Glutamatergic neuron (in vitro differentiated cells): ENCODE data around the gene UBTD2. TPM values are rescaled to one million over a fixed set of nuclear protein-coding genes. Genes with fewer than 3 reads are reported as not detected.

Experiments
- DNase-seq: peaks from one replicate; pipeline ENCODE4 v3.0.0; 2022
- H3K27ac Mint-ChIP-seq: one replicate; pipeline ENCODE4 v1.8.0; 2020; ENCODE audit warnings: mild to moderate bottlenecking, mixed read lengths, inconsistent platforms; ENCODE audit not compliant: unreplicated experiment
- H3K27me3 Mint-ChIP-seq: one replicate; pipeline ENCODE4 v1.8.0; 2020; ENCODE audit warnings: mild to moderate bottlenecking, moderate library complexity, mixed read lengths, inconsistent platforms; ENCODE audit not compliant: unreplicated experiment
- H3K36me3 Mint-ChIP-seq: one replicate; pipeline ENCODE4 v1.8.0; 2020; ENCODE audit warnings: mild to moderate bottlenecking, mixed read lengths, inconsistent platforms; ENCODE audit not compliant: unreplicated experiment
- H3K4me1 Mint-ChIP-seq: one replicate; pipeline ENCODE4 v1.8.0; 2020; ENCODE audit warnings: mild to moderate bottlenecking, low read depth, mixed read lengths, inconsistent platforms; ENCODE audit not compliant: unreplicated experiment
- H3K4me3 Mint-ChIP-seq: one replicate; pipeline ENCODE4 v1.8.0; 2020; ENCODE audit warnings: mild to moderate bottlenecking, mixed read lengths, inconsistent platforms; ENCODE audit not compliant: unreplicated experiment
- H3K9me3 Mint-ChIP-seq: one replicate; pipeline ENCODE4 v1.8.0; 2020; ENCODE audit warnings: mild to moderate bottlenecking, moderate library complexity, mixed read lengths, inconsistent platforms; ENCODE audit not compliant: unreplicated experiment
- total RNA-seq: library from RNA; stranded (reverse); fragmentation: NEBNext Ultra II Directional; extraction: Animal tissue kit (Norgen Biotek cat#: 25700); gene quantifications from one replicate; pipeline ENCODE4 v1.2.1, GENCODE V29; 2021; ENCODE audit not compliant: unreplicated experiment
- TF ChIP-seq, protein P1 (sequence below): fragments of 200-600 bp; sonication (generic); IDR thresholded peaks from one replicate; pipeline ENCODE4 v1.5.0; 2021; ENCODE audit not compliant: partially characterized antibody, unreplicated experiment

The UBTD2 gene
- total RNA-seq, 1 donor from 2014 or later, result 68.1 TPM

DNA sequence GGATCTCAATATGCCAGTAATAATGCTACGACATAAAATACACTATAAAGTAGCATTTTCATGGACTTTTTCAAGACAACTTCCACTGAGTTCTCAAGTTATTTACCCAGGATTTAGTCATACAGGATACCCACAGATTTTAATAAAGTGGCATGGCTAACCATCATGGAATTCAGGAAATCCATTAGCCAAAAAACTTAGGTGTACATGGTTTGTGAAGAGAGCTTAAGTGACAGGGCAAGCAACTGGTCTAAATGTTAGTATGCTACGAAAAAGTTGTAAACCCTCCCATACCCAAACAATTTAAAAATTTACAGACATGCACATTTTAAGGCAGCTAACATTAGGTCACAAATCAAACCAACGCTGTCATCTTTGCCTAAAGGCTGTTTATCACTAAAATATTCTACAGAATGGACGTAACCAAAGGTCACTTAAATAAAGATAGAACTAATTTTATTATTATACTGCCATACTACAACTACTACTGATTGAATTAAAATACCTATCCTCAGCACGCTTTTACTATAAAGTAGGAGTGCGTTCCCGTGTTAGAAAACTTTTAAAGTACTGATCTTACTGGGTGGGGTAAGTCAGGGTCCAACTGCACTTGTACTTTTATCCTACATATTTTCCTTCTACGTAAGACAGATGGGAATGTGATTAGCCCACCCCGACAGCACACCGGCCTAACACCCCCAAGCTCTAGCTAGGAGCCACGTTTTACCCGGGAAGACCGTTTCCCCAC is 1.1 kb downstream of the UBTD2 start:
- TF ChIP-seq, protein P1, sequence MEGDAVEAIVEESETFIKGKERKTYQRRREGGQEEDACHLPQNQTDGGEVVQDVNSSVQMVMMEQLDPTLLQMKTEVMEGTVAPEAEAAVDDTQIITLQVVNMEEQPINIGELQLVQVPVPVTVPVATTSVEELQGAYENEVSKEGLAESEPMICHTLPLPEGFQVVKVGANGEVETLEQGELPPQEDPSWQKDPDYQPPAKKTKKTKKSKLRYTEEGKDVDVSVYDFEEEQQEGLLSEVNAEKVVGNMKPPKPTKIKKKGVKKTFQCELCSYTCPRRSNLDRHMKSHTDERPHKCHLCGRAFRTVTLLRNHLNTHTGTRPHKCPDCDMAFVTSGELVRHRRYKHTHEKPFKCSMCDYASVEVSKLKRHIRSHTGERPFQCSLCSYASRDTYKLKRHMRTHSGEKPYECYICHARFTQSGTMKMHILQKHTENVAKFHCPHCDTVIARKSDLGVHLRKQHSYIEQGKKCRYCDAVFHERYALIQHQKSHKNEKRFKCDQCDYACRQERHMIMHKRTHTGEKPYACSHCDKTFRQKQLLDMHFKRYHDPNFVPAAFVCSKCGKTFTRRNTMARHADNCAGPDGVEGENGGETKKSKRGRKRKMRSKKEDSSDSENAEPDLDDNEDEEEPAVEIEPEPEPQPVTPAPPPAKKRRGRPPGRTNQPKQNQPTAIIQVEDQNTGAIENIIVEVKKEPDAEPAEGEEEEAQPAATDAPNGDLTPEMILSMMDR, result no peak
- Mint-ChIP-seq H3K9me3 (peaks cover 16% of the 10 kb centered on the region), H3K36me3 (no peaks in the 10 kb centered on the region), H3K27me3 (peaks cover 8% of the 10 kb centered on the region), H3K27ac (peak overlapping the region; percentile 98), H3K4me1 (peaks cover 16% of the 10 kb centered on the region), H3K4me3 (peak overlapping the region; percentile 87)
- no peak for DNase-seq

DNA sequence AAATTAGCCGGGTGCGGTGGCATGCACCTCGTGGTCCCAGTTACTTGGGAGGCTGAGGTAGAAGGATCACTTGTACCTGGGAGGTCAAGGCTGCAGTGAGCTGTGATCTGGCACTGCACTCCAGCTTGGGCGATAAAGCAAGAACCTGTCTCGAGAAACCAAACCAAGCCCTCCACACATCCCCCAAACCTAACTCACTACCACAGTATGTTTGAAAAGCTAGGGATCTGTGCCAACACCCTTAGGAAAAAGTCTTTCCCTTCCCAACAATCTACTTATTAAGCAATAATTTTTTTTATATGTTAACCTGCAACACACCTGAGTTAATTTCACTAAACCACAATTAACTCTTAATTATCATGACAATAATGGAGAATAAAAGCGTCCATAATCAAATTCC is 2.2 kb downstream of the UBTD2 start:
- TF ChIP-seq, protein P1, result no peak
- H3K4me3 Mint-ChIP-seq, result peak overlapping the region; percentile 87
- no peak for DNase-seq
- H3K9me3 Mint-ChIP-seq, result peaks cover 16% of the 10 kb centered on the region
- H3K27me3 Mint-ChIP-seq, result peaks cover 8% of the 10 kb centered on the region
- peaks cover 21% of the 10 kb centered on the region for H3K4me1 Mint-ChIP-seq
- H3K36me3 Mint-ChIP-seq, result no peaks in the 10 kb centered on the region
- H3K27ac Mint-ChIP-seq, result peak overlapping the region; percentile 0

DNA sequence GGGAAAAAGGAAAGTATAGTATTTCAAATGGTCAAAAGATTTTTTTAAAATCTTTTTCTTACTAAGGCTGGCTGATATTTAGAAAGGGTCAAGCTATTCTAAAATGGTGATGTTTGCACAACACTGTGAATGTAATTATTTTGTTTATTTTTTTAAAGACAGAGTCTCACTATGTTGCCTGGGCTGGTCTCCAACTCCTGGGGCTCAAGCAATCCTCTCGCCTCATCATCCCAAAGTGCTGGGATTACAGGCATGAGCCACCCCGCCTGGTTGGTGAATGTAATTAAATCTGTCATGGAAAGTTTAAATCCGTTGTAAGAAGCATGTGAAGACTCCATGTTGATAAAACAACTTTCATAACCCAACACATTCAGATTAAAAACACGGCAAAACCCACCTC is 2.6 kb downstream of the UBTD2 start:
- Mint-ChIP-seq H3K27ac (no peak overlapping the region), H3K9me3 (peaks cover 16% of the 10 kb centered on the region), H3K4me3 (peak overlapping the region; percentile 87), H3K4me1 (peaks cover 24% of the 10 kb centered on the region), H3K27me3 (peaks cover 8% of the 10 kb centered on the region), H3K36me3 (no peaks in the 10 kb centered on the region)
- TF ChIP-seq, protein P1, result no peak
- DNase-seq, result no peak

DNA sequence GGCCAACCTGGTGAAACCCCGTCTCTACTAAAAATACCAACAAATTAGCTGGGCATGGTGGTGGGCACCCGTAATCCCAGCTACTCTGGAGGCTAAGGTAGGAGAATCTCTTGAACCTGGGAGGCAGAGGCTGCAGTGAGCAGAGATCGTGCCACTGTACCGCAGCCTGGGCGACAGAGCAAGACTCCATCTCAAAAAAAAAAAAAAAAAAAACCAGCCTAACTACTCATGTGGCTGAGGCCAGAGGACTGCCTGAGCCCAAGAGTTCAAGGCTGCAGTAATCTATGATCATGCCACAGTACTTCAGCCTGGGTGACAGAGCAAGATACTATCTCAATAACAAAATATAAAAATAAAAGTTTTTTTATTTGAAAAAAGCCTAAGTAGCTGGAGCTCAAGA is 3.2 kb downstream of the UBTD2 start:
- Mint-ChIP-seq H3K4me3 (no peak overlapping the region), H3K36me3 (no peaks in the 10 kb centered on the region), H3K27me3 (peaks cover 8% of the 10 kb centered on the region), H3K9me3 (peaks cover 16% of the 10 kb centered on the region), H3K27ac (no peak overlapping the region), H3K4me1 (peaks cover 22% of the 10 kb centered on the region)
- TF ChIP-seq, protein P1, result no peak
- no peak for DNase-seq

DNA sequence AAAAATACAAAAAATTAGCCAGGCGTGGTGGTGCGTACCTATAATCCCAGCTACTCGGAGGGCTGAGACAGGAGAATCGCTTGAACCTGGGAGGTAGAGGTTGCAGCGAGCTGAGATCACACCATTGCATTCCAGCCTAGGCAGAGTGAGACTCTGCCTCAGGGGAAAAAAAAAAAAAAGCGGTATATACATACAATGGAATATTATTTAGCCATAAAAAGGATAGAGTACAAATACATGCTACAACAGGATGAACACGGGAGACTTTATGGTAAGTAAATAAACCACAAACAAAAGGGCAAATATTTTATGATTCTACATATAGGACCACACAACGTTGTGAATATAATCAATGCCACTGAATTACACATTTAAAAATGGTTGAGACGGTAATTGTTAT is 5.2 kb downstream of the UBTD2 start:
- peaks cover 6% of the 10 kb centered on the region for H3K27me3 Mint-ChIP-seq
- H3K36me3 Mint-ChIP-seq, result no peaks in the 10 kb centered on the region
- TF ChIP-seq, protein P1, result no peak
- H3K4me1 Mint-ChIP-seq, result peaks cover 20% of the 10 kb centered on the region
- no peak overlapping the region for H3K27ac Mint-ChIP-seq
- no peak for DNase-seq
- H3K9me3 Mint-ChIP-seq, result peaks cover 8% of the 10 kb centered on the region
- H3K4me3 Mint-ChIP-seq, result no peak overlapping the region
